HepG2 (cell line): ENCODE data around the gene VPS26B. TPM values are rescaled to one million over a fixed set of nuclear protein-coding genes. Genes with fewer than 3 reads are reported as not detected.

Experiments
- HNF4G ChIP-seq, 2 experiments: sonication (generic) in 1 of 2; formaldehyde crosslinking in 1 of 2; IDR thresholded peaks; 2 replicates each; pipeline versions ENCODE4 v1.4.0 to v1.6.1; 2011 to 2020; ENCODE audit warnings: borderline replicate concordance in 2 of 2, low read depth in 2 of 2, mild to moderate bottlenecking in 2 of 2, low read length in 1 of 2, missing genetic modification reagents in 1 of 2, moderate library complexity in 1 of 2
- KAT8 ChIP-seq: IDR thresholded peaks from 2 replicates; pipeline ENCODE4 v1.6.1; 2016; ENCODE audit warnings: missing genetic modification reagents, missing compliant biosample characterization
- MIER3 ChIP-seq: IDR thresholded peaks from 2 replicates; pipeline ENCODE4 v1.6.1; 2016; ENCODE audit warnings: missing compliant biosample characterization, borderline replicate concordance
- REPIN1 ChIP-seq: sonication (generic); formaldehyde crosslinking; IDR thresholded peaks from 2 replicates; pipeline ENCODE4 v1.8.0; 2022; ENCODE audit warnings: missing genetic modification reagents, low read depth, mild to moderate bottlenecking, borderline replicate concordance
- ZNF331 ChIP-seq: sonication (generic); formaldehyde crosslinking; IDR thresholded peaks from 2 replicates; pipeline ENCODE4 v1.4.0; 2020; ENCODE audit warnings: missing genetic modification reagents
- ZNF33A ChIP-seq: sonication (generic); formaldehyde crosslinking; IDR thresholded peaks from 2 replicates; pipeline ENCODE4 v1.5.1; 2020; ENCODE audit warnings: missing genetic modification reagents, mild to moderate bottlenecking, moderate library complexity, borderline replicate concordance
- ZNF430 ChIP-seq: sonication (generic); formaldehyde crosslinking; IDR thresholded peaks from 2 replicates; pipeline ENCODE4 v1.9.0; 2021; ENCODE audit warnings: mild to moderate bottlenecking, missing genetic modification reagents
- polyA plus RNA-seq, 8 experiments: library from polyadenylated mRNA; depleted of rRNA in 3 of 8; stranded (reverse) in 7 of 8; unstranded in 1 of 8; fragments of >200 nt; fragmentation: Illumina TruSeq in 4 of 8; extraction: Trizol in 4 of 8; gene quantifications; 2 replicates each; pipeline versions ENCODE4 v1.2.1 to v1.2.3, GENCODE V29; 2011 to 2016; ENCODE audit warnings: low read depth in 4 of 8, missing spikeins in 1 of 8, mixed read lengths in 1 of 8; ENCODE audit not compliant: insufficient read depth in 1 of 8
- total RNA-seq, 5 experiments: library from RNA; depleted of rRNA; stranded (reverse); fragments of >200 nt; fragmentation: Illumina TruSeq; extraction: Trizol; gene quantifications; 2 replicates each; pipeline ENCODE4 v1.2.3, GENCODE V29; 2016; ENCODE audit warnings: low read depth in 1 of 5
- TF ChIP-seq, protein P1 (sequence below): sonication (generic); formaldehyde crosslinking; IDR thresholded peaks from 2 replicates; pipeline ENCODE4 v1.4.0; 2020; ENCODE audit warnings: missing genetic modification reagents
- TF ChIP-seq, protein P2 (sequence below): sonication (generic); formaldehyde crosslinking; conservative IDR thresholded peaks from 2 replicates; pipeline ENCODE4 v1.4.0; 2020; ENCODE audit warnings: mild to moderate bottlenecking, missing genetic modification reagents, moderate library complexity
- TF ChIP-seq, protein P3 (sequence below): IDR thresholded peaks from 2 replicates; pipeline ENCODE4 v1.6.1; 2012; ENCODE audit warnings: inconsistent platforms
- TF ChIP-seq, protein P4 (sequence below): IDR thresholded peaks from 2 replicates; pipeline ENCODE4 v1.6.1; 2016; ENCODE audit warnings: mild to moderate bottlenecking

Gene VPS26B
- total and polyA plus RNA-seq, 2 of the 13 experiments (the other 11 are each of a cell fraction or from before 2014, with no cell fraction given), result 20.2 to 23.2 TPM

DNA sequence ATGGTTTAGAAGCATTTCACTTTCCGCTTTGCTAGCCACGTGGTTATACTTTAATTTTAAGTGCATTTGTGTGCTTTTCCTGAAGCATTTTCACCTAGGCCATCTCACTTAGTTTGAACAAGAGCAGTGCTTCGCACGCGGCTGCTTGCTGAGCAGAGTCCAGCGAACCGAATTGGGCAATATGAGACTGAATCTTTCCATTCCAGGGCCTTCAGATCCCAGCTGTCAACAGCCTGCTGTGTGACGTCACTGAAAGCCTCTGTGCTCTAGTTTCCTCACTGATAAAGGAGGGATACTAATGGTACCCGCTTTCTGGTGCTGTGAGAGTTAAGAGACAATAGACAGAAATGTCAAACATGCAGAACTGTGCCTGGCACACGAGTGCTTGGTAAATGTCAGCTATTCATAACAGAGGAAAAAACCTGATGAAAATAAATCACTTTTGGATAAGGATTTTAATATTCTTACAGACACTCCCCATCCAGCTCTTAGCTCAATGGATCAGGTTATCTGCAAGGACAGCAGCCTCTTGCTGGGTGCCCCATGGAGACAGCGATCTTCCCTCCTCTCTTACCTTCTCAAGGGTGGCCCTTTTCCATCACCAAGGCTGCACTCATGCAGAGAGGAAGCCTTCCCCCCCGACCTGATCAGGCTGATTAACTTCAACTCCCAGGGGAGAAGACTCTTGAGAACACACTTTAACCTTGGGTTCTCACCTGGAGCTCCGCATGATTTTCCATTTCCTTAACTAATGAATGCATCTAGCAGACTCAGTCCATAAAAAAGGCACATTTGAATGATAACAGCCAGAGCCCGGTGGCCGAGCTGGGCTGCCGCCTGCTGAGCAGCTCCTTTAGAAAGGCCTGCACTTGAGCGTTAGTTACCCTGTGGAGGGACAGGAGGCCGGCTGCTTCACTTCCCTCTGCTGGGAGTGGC, 48.2 kb downstream of the VPS26B start (continued):
- peak; percentile 63 for TF ChIP-seq HNF4G (IDR thresholded peaks at IDR 0.05; ENCODE audit: borderline replicate concordance, low read depth, low read length)
- TF ChIP-seq HNF4G (CRISPR knock-in tag; IDR thresholded peaks at IDR 0.05; ENCODE audit: borderline replicate concordance, low read depth), result 0 out of 2 replicates have a peak, but pooled peaks have one; percentile 43
- peak; percentile 56; the same call in 1 of the 2 replicates for TF ChIP-seq MIER3 (CRISPR knock-in tag)
- TF ChIP-seq, protein P1, sequence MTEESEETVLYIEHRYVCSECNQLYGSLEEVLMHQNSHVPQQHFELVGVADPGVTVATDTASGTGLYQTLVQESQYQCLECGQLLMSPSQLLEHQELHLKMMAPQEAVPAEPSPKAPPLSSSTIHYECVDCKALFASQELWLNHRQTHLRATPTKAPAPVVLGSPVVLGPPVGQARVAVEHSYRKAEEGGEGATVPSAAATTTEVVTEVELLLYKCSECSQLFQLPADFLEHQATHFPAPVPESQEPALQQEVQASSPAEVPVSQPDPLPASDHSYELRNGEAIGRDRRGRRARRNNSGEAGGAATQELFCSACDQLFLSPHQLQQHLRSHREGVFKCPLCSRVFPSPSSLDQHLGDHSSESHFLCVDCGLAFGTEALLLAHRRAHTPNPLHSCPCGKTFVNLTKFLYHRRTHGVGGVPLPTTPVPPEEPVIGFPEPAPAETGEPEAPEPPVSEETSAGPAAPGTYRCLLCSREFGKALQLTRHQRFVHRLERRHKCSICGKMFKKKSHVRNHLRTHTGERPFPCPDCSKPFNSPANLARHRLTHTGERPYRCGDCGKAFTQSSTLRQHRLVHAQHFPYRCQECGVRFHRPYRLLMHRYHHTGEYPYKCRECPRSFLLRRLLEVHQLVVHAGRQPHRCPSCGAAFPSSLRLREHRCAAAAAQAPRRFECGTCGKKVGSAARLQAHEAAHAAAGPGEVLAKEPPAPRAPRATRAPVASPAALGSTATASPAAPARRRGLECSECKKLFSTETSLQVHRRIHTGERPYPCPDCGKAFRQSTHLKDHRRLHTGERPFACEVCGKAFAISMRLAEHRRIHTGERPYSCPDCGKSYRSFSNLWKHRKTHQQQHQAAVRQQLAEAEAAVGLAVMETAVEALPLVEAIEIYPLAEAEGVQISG (CRISPR knock-in tag), result peak; percentile 37; the same call in 1 of the 2 replicates
- TF ChIP-seq, protein P2, sequence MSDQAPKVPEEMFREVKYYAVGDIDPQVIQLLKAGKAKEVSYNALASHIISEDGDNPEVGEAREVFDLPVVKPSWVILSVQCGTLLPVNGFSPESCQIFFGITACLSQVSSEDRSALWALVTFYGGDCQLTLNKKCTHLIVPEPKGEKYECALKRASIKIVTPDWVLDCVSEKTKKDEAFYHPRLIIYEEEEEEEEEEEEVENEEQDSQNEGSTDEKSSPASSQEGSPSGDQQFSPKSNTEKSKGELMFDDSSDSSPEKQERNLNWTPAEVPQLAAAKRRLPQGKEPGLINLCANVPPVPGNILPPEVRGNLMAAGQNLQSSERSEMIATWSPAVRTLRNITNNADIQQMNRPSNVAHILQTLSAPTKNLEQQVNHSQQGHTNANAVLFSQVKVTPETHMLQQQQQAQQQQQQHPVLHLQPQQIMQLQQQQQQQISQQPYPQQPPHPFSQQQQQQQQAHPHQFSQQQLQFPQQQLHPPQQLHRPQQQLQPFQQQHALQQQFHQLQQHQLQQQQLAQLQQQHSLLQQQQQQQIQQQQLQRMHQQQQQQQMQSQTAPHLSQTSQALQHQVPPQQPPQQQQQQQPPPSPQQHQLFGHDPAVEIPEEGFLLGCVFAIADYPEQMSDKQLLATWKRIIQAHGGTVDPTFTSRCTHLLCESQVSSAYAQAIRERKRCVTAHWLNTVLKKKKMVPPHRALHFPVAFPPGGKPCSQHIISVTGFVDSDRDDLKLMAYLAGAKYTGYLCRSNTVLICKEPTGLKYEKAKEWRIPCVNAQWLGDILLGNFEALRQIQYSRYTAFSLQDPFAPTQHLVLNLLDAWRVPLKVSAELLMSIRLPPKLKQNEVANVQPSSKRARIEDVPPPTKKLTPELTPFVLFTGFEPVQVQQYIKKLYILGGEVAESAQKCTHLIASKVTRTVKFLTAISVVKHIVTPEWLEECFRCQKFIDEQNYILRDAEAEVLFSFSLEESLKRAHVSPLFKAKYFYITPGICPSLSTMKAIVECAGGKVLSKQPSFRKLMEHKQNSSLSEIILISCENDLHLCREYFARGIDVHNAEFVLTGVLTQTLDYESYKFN (CRISPR knock-in tag), result peak; percentile 71
- peak; percentile 95 for TF ChIP-seq ZNF331 (CRISPR knock-in tag)
- TF ChIP-seq KAT8 (CRISPR knock-in tag), result peak; percentile 54; the same call in 1 of the 2 replicates
- TF ChIP-seq ZNF33A, result no peak
- TF ChIP-seq, protein P3, sequence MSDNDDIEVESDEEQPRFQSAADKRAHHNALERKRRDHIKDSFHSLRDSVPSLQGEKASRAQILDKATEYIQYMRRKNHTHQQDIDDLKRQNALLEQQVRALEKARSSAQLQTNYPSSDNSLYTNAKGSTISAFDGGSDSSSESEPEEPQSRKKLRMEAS, result peak; percentile 89
- TF ChIP-seq ZNF430 (CRISPR knock-in tag), result peak; percentile 45; the same call in 1 of the 2 replicates
- TF ChIP-seq, protein P4, sequence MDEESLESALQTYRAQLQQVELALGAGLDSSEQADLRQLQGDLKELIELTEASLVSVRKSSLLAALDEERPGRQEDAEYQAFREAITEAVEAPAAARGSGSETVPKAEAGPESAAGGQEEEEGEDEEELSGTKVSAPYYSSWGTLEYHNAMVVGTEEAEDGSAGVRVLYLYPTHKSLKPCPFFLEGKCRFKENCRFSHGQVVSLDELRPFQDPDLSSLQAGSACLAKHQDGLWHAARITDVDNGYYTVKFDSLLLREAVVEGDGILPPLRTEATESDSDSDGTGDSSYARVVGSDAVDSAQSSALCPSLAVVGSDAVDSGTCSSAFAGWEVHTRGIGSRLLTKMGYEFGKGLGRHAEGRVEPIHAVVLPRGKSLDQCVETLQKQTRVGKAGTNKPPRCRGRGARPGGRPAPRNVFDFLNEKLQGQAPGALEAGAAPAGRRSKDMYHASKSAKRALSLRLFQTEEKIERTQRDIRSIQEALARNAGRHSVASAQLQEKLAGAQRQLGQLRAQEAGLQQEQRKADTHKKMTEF (CRISPR knock-in tag), result peak; percentile 72; the same call in 1 of the 2 replicates
- peak; percentile 27; the same call in 1 of the 2 replicates for TF ChIP-seq REPIN1 (CRISPR knock-in tag)
